Measurements from ENCODE around the gene SHKBP1.
A peak's percentile ranks its signal among the peaks of the same experiment; 100 is the strongest.

The SHKBP1 gene

GRCh38 chr19:40599902-40600569 is 23.4 kb downstream of the SHKBP1 start:
- Histone ChIP-seq H3K4me1 (ENCODE audit: control insufficient read depth, low read length) (peaks cover 66% of the 10 kb centered on the region), H3K4me2 (ENCODE audit: low read length) (peak overlapping the region; percentile 77), H3K4me3 (ENCODE audit: low read length) (peak overlapping the region; percentile 77)

GRCh38 chr19:40600570-40601133 is 24.0 kb downstream of the SHKBP1 start:
- Histone ChIP-seq H3K4me3 (ENCODE audit: low read length) (peak overlapping the region; percentile 45), H3K27me3 (ENCODE audit: control insufficient read depth, low read length) (peaks cover 54% of the 10 kb centered on the region)

More at GRCh38 chr19:40599902-40600569, 23.4 kb downstream of the SHKBP1 start:
- Histone ChIP-seq H4K20me1 (ENCODE audit: control insufficient read depth, insufficient read depth, low read depth, low read length) (peaks cover 8% of the 10 kb centered on the region; the same call in 1 of the 2 replicates), H3F3A (ENCODE audit: control insufficient read depth, insufficient read depth) (peaks cover 14% of the 10 kb centered on the region), H3K36me3 (ENCODE audit: control insufficient read depth, low read length) (no peaks in the 10 kb centered on the region), H3K9me3 (ENCODE audit: control insufficient read depth, insufficient read depth, low read length) (no peaks in the 10 kb centered on the region), H3K27me3 (ENCODE audit: control insufficient read depth, low read length) (peaks cover 54% of the 10 kb centered on the region), H3K79me2 (ENCODE audit: control insufficient read depth, low read length) (no peaks in the 10 kb centered on the region), H3K9me2 (replicated peaks; ENCODE audit: control insufficient read depth, low read length) (no peaks in the 10 kb centered on the region), H3K27ac (ENCODE audit: low read depth, low read length) (no peak overlapping the region)
- TF ChIP-seq CTCF (IDR thresholded peaks at IDR 0.05; ENCODE audit: low read depth, low read length, poor library complexity, severe bottlenecking), result no peak
- peak; percentile 74; the same call in 1 of the 2 replicates for TF ChIP-seq EZH2phosphoT487 (IDR thresholded peaks at IDR 0.05; ENCODE audit: borderline replicate concordance, low read length)

GRCh38 chr19:40601134-40601974 is 24.7 kb downstream of the SHKBP1 start, which contains the start of gene LTBP4:
LTBP4 (plus strand) TSS chr19:40601369; CDS start chr19:40601388, 19 bp downstream.
- Histone ChIP-seq H3K4me1 (ENCODE audit: control insufficient read depth, low read length) (peaks cover 79% of the 10 kb centered on the region), H3K27me3 (ENCODE audit: control insufficient read depth, low read length) (peaks cover 54% of the 10 kb centered on the region)
- TF ChIP-seq CTCF (IDR thresholded peaks at IDR 0.05; ENCODE audit: low read depth, low read length, poor library complexity, severe bottlenecking), result no peak
- 0 out of 2 replicates have a peak, but pooled peaks have one; percentile 63 for TF ChIP-seq EZH2phosphoT487 (IDR thresholded peaks at IDR 0.05; ENCODE audit: borderline replicate concordance, low read length)

More at GRCh38 chr19:40600570-40601133, 24.0 kb downstream of the SHKBP1 start:
- H3K9me2 ChIP-seq (replicated peaks; ENCODE audit: control insufficient read depth, low read length), result no peaks in the 10 kb centered on the region
- H3K79me2 ChIP-seq (ENCODE audit: control insufficient read depth, low read length), result no peaks in the 10 kb centered on the region
- no peak overlapping the region for H3K27ac ChIP-seq (ENCODE audit: low read depth, low read length)
- no peaks in the 10 kb centered on the region for H3K9me3 ChIP-seq (ENCODE audit: control insufficient read depth, insufficient read depth, low read length)
- H3K36me3 ChIP-seq (ENCODE audit: control insufficient read depth, low read length), result no peaks in the 10 kb centered on the region
- H3K4me2 ChIP-seq (ENCODE audit: low read length), result peak overlapping the region; percentile 77
- H3F3A ChIP-seq (ENCODE audit: control insufficient read depth, insufficient read depth), result peaks cover 16% of the 10 kb centered on the region
- TF ChIP-seq CTCF (IDR thresholded peaks at IDR 0.05; ENCODE audit: low read depth, low read length, poor library complexity, severe bottlenecking) (no peak), EZH2phosphoT487 (IDR thresholded peaks at IDR 0.05; ENCODE audit: borderline replicate concordance, low read length) (no peak)
- H3K4me1 ChIP-seq (ENCODE audit: control insufficient read depth, low read length), result peaks cover 72% of the 10 kb centered on the region
- H4K20me1 ChIP-seq (ENCODE audit: control insufficient read depth, insufficient read depth, low read depth, low read length), result peaks cover 8% of the 10 kb centered on the region; the same call in 1 of the 2 replicates

More at GRCh38 chr19:40601134-40601974, 24.7 kb downstream of the SHKBP1 start, which contains the start of gene LTBP4:
- Histone ChIP-seq H4K20me1 (ENCODE audit: control insufficient read depth, insufficient read depth, low read depth, low read length) (peaks cover 8% of the 10 kb centered on the region; the same call in 1 of the 2 replicates), H3K79me2 (ENCODE audit: control insufficient read depth, low read length) (no peaks in the 10 kb centered on the region), H3K27ac (ENCODE audit: low read depth, low read length) (no peak within 1 kb of the TSS), H3K9me3 (ENCODE audit: control insufficient read depth, insufficient read depth, low read length) (no peaks in the 10 kb centered on the region), H3K9me2 (replicated peaks; ENCODE audit: control insufficient read depth, low read length) (no peaks in the 10 kb centered on the region), H3K4me2 (ENCODE audit: low read length) (peak within 1 kb of the TSS; percentile 77), H3F3A (ENCODE audit: control insufficient read depth, insufficient read depth) (peaks cover 18% of the 10 kb centered on the region), H3K4me3 (ENCODE audit: low read length) (peak within 1 kb of the TSS; percentile 77), H3K36me3 (ENCODE audit: control insufficient read depth, low read length) (no peaks in the 10 kb centered on the region)

Data from DOHH2 (cell line).